PC-3 (cell line): ENCODE data around the gene RAB32. TPM values are rescaled to one million over a fixed set of nuclear protein-coding genes. Genes with fewer than 3 reads are reported as not detected.

Experiments
- ATAC-seq: fragments of 200-7000 bp; cut with Tn5 transposase; 2 replicates; pipeline ENCODE4 v1.9.1; 2020; ENCODE audit warnings: mild to moderate bottlenecking, moderate library complexity
- Bru-seq: library from RNA; stranded (reverse); fragments of 400-500 nt; gene quantifications from one replicate; lab custom pipeline; 2021; lab: Mats Ljungman, UMichigan
- BruChase-seq, 2 experiments: library from RNA; stranded (reverse); fragments of 400-500 nt; gene quantifications; one replicate each; lab custom pipeline; 2021; lab: Mats Ljungman, UMichigan
- BruUV-seq: library from RNA; stranded (reverse); fragments of 400-500 nt; replicated peaks from 2 replicates; lab custom pipeline; 2021; lab: Mats Ljungman, UMichigan
- CTCF ChIA-PET: fragments of 300-600 bp; sonication (Branson Sonifier 250); formaldehyde crosslinking; loops from one replicate; lab custom pipeline; 2022; ENCODE audit warnings: antibody characterized with exemption; lab: Charles Lee
- POLR2A ChIA-PET: fragments of 300-600 bp; sonication (Branson Sonifier 250); formaldehyde crosslinking; loops from one replicate; lab custom pipeline; 2022; ENCODE audit warnings: antibody characterized with exemption; ENCODE audit not compliant: unreplicated experiment; lab: Charles Lee
- DNase-seq: peaks from one replicate; pipeline ENCODE4 v3.0.0-alpha.2; 2015
- H2AFZ ChIP-seq: fragments of 300-600 bp; sonication (generic); 2 replicates; pipeline ENCODE4 v1.6.0; 2016; ENCODE audit warnings: antibody characterized with exemption, low read length
- H3F3A ChIP-seq: fragments of 300-600 bp; sonication (generic); one replicate; pipeline ENCODE4 v1.6.0; 2017; ENCODE audit warnings: antibody characterized with exemption, low read length, control low read depth, mild to moderate bottlenecking; ENCODE audit not compliant: unreplicated experiment
- H3K27ac ChIP-seq: fragments of 300-600 bp; sonication (generic); 2 replicates; pipeline ENCODE4 v1.5.1; 2016; ENCODE audit warnings: mild to moderate bottlenecking, low read length
- H3K27me3 ChIP-seq: fragments of 300-600 bp; sonication (generic); 2 replicates; pipeline ENCODE4 v1.6.1; 2016; ENCODE audit warnings: low read length, mixed read lengths
- H3K36me3 ChIP-seq: fragments of 300-600 bp; sonication (generic); 2 replicates; pipeline ENCODE4 v1.6.1; 2016; ENCODE audit warnings: low read depth, mixed run types, low read length, mixed read lengths
- H3K4me1 ChIP-seq: fragments of 300-600 bp; sonication (generic); 2 replicates; pipeline ENCODE4 v1.5.1; 2016; ENCODE audit warnings: low read length; ENCODE audit not compliant: insufficient read depth
- H3K4me2 ChIP-seq: fragments of 300-600 bp; sonication (generic); 2 replicates; pipeline ENCODE4 v1.6.0; 2016; ENCODE audit warnings: low read length
- H3K4me3 ChIP-seq: fragments of 300-600 bp; sonication (generic); 2 replicates; pipeline ENCODE4 v1.5.1; 2016; ENCODE audit warnings: mild to moderate bottlenecking, low read length, mixed read lengths
- H3K79me2 ChIP-seq: fragments of 300-600 bp; sonication (generic); 2 replicates; pipeline ENCODE4 v1.6.1; 2017; ENCODE audit warnings: low read length, mixed read lengths
- H3K9ac ChIP-seq: fragments of 300-600 bp; sonication (generic); 2 replicates; pipeline ENCODE4 v1.6.0; 2016; ENCODE audit warnings: mild to moderate bottlenecking, low read length
- H3K9me2 ChIP-seq: fragments of 300-600 bp; sonication (generic); replicated peaks from 2 replicates; pipeline ENCODE4 v1.6.1; 2016; ENCODE audit warnings: mixed run types, low read length, mixed read lengths
- H3K9me3 ChIP-seq: fragments of 300-600 bp; sonication (generic); 2 replicates; pipeline ENCODE4 v1.6.1; 2016; ENCODE audit warnings: low read length, mixed read lengths
- H4K20me1 ChIP-seq: fragments of 300-600 bp; sonication (generic); 2 replicates; pipeline ENCODE4 v1.6.1; 2016; ENCODE audit warnings: low read length, mixed read lengths
- CTCF ChIP-seq: fragments of 300-600 bp; sonication (generic); conservative IDR thresholded peaks from 2 replicates; pipeline ENCODE4 v1.5.1; 2017; ENCODE audit warnings: antibody characterized with exemption, low read depth, mild to moderate bottlenecking, low read length
- EZH2 ChIP-seq: fragments of 300-600 bp; sonication (generic); IDR thresholded peaks from one replicate; pipeline ENCODE4 v1.6.1; 2017; ENCODE audit warnings: antibody characterized with exemption, mild to moderate bottlenecking, low read length; ENCODE audit not compliant: unreplicated experiment
- EZH2phosphoT487 ChIP-seq: fragments of 300-600 bp; sonication (generic); IDR thresholded peaks from 2 replicates; pipeline ENCODE4 v1.6.1; 2018; ENCODE audit warnings: mild to moderate bottlenecking, antibody characterized with exemption, low read length, borderline replicate concordance
- intact Hi-C: fragments of 100-400 bp; cut with micrococcal nuclease; formaldehyde crosslinking; loops from 2 replicates; pipeline ENCODE4 v1.9.0; 2023
- long read RNA-seq: library from polyadenylated mRNA; unstranded; transcript quantifications from one replicate; pipeline ENCODE4 v2.0.0, GENCODE V29; 2021; ENCODE audit not compliant: unreplicated experiment
- total RNA-seq: library from RNA; depleted of rRNA; stranded (reverse); fragments of >200 nt; gene quantifications from 2 replicates; pipeline ENCODE4 v1.2.3, GENCODE V29; 2014; rRNA removed

The RAB32 gene
- 25.1 and 29.8 TPM in 2 replicates for total RNA-seq
- percentile 71 among the genes with signal in this experiment for Bru-seq, nascent RNA
- percentile 72 among the genes with signal in this experiment for BruChase-seq, experiment 1, labeled RNA remaining after a 6-hour chase
- BruChase-seq, experiment 2, labeled RNA remaining after a 2-hour chase, result percentile 60 among the genes with signal in this experiment
- long read RNA-seq, transcript RAB32-201 (3 exons, 1,217 nt), result major isoform, 76 of 76 reads
- long read RNA-seq, partial matches to known transcripts, result 0 of 76 reads
- long read RNA-seq, other reads (novel, unspliced or antisense), result 0 of 76 reads

GRCh38 chr6:146543211-146543939 lies at the start of gene RAB32:
Gene RAB32, plus strand, starts transcription at chr6:146543833. Its CDS starts 39 bp downstream, at chr6:146543872.
- ATAC-seq (peak; percentile 92), DNase-seq (peak; percentile 88)
- Histone ChIP-seq H3K27ac (peak within 1 kb of the TSS; percentile 42), H3K9ac (peak within 1 kb of the TSS; percentile 68), H3K4me3 (peak within 1 kb of the TSS; percentile 90), H3K27me3 (no peaks in the 10 kb centered on the region), H3K4me1 (peaks cover 36% of the 10 kb centered on the region), H3K4me2 (peak within 1 kb of the TSS; percentile 96), H3K9me3 (no peaks in the 10 kb centered on the region), H2AFZ (peak within 1 kb of the TSS; percentile 93), H3K79me2 (peaks cover 40% of the 10 kb centered on the region), H3K9me2 (no peaks in the 10 kb centered on the region), H4K20me1 (no peaks in the 10 kb centered on the region), H3F3A (no peaks in the 10 kb centered on the region), H3K36me3 (no peaks in the 10 kb centered on the region)
- TF ChIP-seq CTCF (peak; percentile 62), EZH2 (no peak)
- intact Hi-C loops, result loop anchor here (1.0 to 5.0 kb wide), 3 partner anchors 157 to 579 kb away; partner anchors contain the start of gene SHPRH
- CTCF ChIA-PET, result no interaction called here
- BruUV-seq, result no TSS peak
- POLR2A ChIA-PET, result interaction anchor here (0.6 kb wide), 1 partner anchor 186 kb away, joined by 5 read pairs; no protein-coding TSS in a partner anchor

- Histone ChIP-seq H3K9me3 (no peaks in the 10 kb centered on the region), H3K36me3 (no peaks in the 10 kb centered on the region), H3K79me2 (no peaks in the 10 kb centered on the region), H3K27ac (no peak overlapping the region), H3K9me2 (no peaks in the 10 kb centered on the region), H2AFZ (no peak overlapping the region), H3K4me2 (no peak overlapping the region), H3K27me3 (no peaks in the 10 kb centered on the region; the same call in 1 of the 2 replicates), H3F3A (no peaks in the 10 kb centered on the region), H3K4me3 (no peak overlapping the region), H3K4me1 (no peaks in the 10 kb centered on the region), H3K9ac (no peak overlapping the region), H4K20me1 (no peaks in the 10 kb centered on the region)
- DNase-seq (no peak), ATAC-seq (no peak)
- intact Hi-C loops, result no loop called here
- TF ChIP-seq CTCF (no peak), EZH2 (no peak), EZH2phosphoT487 (no peak)
- POLR2A ChIA-PET, result no interaction called here
- no TSS peak for BruUV-seq
- CTCF ChIA-PET, result no interaction called here
These were observed 45.3 kb upstream of the RAB32 start for GRCh38 chr6:146498309-146498708.
